ENCODE measurements around the gene HAGH. TPM values are rescaled to one million over a fixed set of nuclear protein-coding genes. Genes with fewer than 3 reads are reported as not detected.
A peak's percentile ranks its signal among the peaks of the same experiment; 100 is the strongest.

Gene HAGH
- total and polyA plus RNA-seq, 10 of the 15 experiments (the other 5 are each of a cell fraction or from before 2014, with no cell fraction given) = 2.0 to 50.1 (median 22.4) TPM

- TF ChIP-seq POU2F2 (IDR thresholded peaks at IDR 0.05; ENCODE audit: borderline replicate concordance, low read depth, low read length) (no peak), MLLT1 (IDR thresholded peaks at IDR 0.05) (no peak), IKZF1 (conservative IDR thresholded peaks at IDR 0.05) (peak; percentile 15; the same call in 1 of the 2 replicates), SPI1 (IDR thresholded peaks at IDR 0.05; ENCODE audit: borderline replicate concordance, insufficient read depth, low read depth, low read length) (no peak), BCLAF1 (IDR thresholded peaks at IDR 0.05) (no peak), POLR2AphosphoS2 (IDR thresholded peaks at IDR 0.05; ENCODE audit: low read depth, low read length) (peak; percentile 53; the same call in 1 of the 2 replicates), RAD21 (IDR thresholded peaks at IDR 0.05; ENCODE audit: insufficient read depth, low read depth, low read length) (no peak), ELK1 (IDR thresholded peaks at IDR 0.05; ENCODE audit: low read depth, low read length) (no peak), PRDM15 (CRISPR knock-in tag; IDR thresholded peaks at IDR 0.05) (no peak), WRNIP1 (IDR thresholded peaks at IDR 0.05; ENCODE audit: borderline replicate concordance, low read depth, low read length) (no peak), PAX8 (IDR thresholded peaks at IDR 0.05) (no peak), TCF12 (IDR thresholded peaks at IDR 0.05; ENCODE audit: low read depth, low read length) (0 out of 2 replicates have a peak, but pooled peaks have one; percentile 22), ZBTB11 (CRISPR knock-in tag; IDR thresholded peaks at IDR 0.05) (no peak), JUNB (IDR thresholded peaks at IDR 0.05) (no peak), TARDBP (IDR thresholded peaks at IDR 0.05; ENCODE audit: borderline replicate concordance) (0 out of 2 replicates have a peak, but pooled peaks have one; percentile 12), NBN (IDR thresholded peaks at IDR 0.05) (no peak)
Measured at GRCh38 chr16:1771188-1771863, 55.3 kb downstream of the HAGH start, which contains the start of gene NME3 (continued).
